HEK293 (cell line): ENCODE data around the gene PHF10.

Experiments
- CTCF ChIA-PET: fragments of 350-600 bp; formaldehyde crosslinking; extraction: SDS; loops from one replicate; lab custom pipeline; 2021; ENCODE audit warnings: antibody characterized with exemption; lab: Yijun Ruan, JAX
- POLR2A ChIA-PET: fragments of 300-600 bp; formaldehyde crosslinking; extraction: SDS; loops from one replicate; lab custom pipeline; 2020; ENCODE audit warnings: antibody characterized with exemption, inconsistent platforms; lab: Yijun Ruan, JAX
- H3K27ac ChIP-seq: fragments of 200-500 bp; sonication (Bioruptor generic); 2 replicates; pipeline ENCODE4 v1.5.1; 2014; ENCODE audit warnings: low read depth, low read length, control low read depth, inconsistent platforms; ENCODE audit errors: extremely low read depth
- H3K36me3 ChIP-seq, 2 experiments: fragments of 200-500 bp in 1 of 2; sonication (Bioruptor generic) in 1 of 2; 1 replicate in 1 of 2; 2 replicates in 1 of 2; pipeline ENCODE4 v1.5.1; 2014 to 2017; ENCODE audit warnings: inconsistent platforms in 2 of 2, low read length in 2 of 2; ENCODE audit not compliant: control insufficient read depth in 2 of 2, insufficient read depth in 1 of 2
- H3K4me1 ChIP-seq: fragments of 200-500 bp; sonication (Bioruptor generic); 2 replicates; pipeline ENCODE4 v1.5.1; 2014; ENCODE audit warnings: mild to moderate bottlenecking, low read length, inconsistent platforms; ENCODE audit not compliant: control insufficient read depth, insufficient read depth
- H3K4me3 ChIP-seq: 2 replicates; pipeline ENCODE4 v1.5.1; 2011; ENCODE audit warnings: low read depth, mild to moderate bottlenecking, control low read depth, low read length, moderate library complexity
- H3K9me3 ChIP-seq: fragments of 200-500 bp; sonication (Bioruptor generic); 2 replicates; pipeline ENCODE4 v1.5.1; 2014; ENCODE audit warnings: low read depth, low read length, inconsistent platforms; ENCODE audit not compliant: control insufficient read depth, insufficient read depth
- HOXC10 ChIP-seq: sonication (generic); formaldehyde crosslinking; IDR thresholded peaks from 2 replicates; pipeline ENCODE4 v1.8.1; 2023; ENCODE audit warnings: mild to moderate bottlenecking, missing genetic modification reagents
- KLF1 ChIP-seq: fragments of 450-650 bp; formaldehyde crosslinking; IDR thresholded peaks from 2 replicates; pipeline ENCODE4 v1.5.1; 2016; ENCODE audit warnings: missing biosample characterization, missing genetic modification characterization
- SALL2 ChIP-seq: fragments of 450-650 bp; formaldehyde crosslinking; IDR thresholded peaks from 2 replicates; pipeline ENCODE4 v1.5.0; 2017; ENCODE audit warnings: missing biosample characterization, mild to moderate bottlenecking, missing genetic modification characterization, borderline replicate concordance
- SCRT1 ChIP-seq: fragments of 450-650 bp; formaldehyde crosslinking; IDR thresholded peaks from 2 replicates; pipeline ENCODE4 v1.5.1; 2016; ENCODE audit warnings: missing biosample characterization, missing genetic modification characterization, borderline replicate concordance
- ZBTB1 ChIP-seq: fragments of 450-650 bp; formaldehyde crosslinking; IDR thresholded peaks from 2 replicates; pipeline ENCODE4 v1.5.1; 2016; ENCODE audit warnings: missing biosample characterization, missing genetic modification characterization
- ZBTB17 ChIP-seq: fragments of 450-650 bp; formaldehyde crosslinking; IDR thresholded peaks from 2 replicates; pipeline ENCODE4 v1.5.1; 2016; ENCODE audit warnings: missing biosample characterization, missing genetic modification characterization
- ZNF16 ChIP-seq: fragments of 450-650 bp; formaldehyde crosslinking; IDR thresholded peaks from 2 replicates; pipeline ENCODE4 v1.5.1; 2016; ENCODE audit warnings: low read depth, missing biosample characterization, missing genetic modification characterization
- ZNF174 ChIP-seq: fragments of 450-650 bp; formaldehyde crosslinking; IDR thresholded peaks from 2 replicates; pipeline ENCODE4 v1.5.0; 2017; ENCODE audit warnings: missing biosample characterization, mild to moderate bottlenecking, missing genetic modification characterization
- ZNF23 ChIP-seq: fragments of 450-650 bp; formaldehyde crosslinking; IDR thresholded peaks from 2 replicates; pipeline ENCODE4 v1.5.1; 2016; ENCODE audit warnings: missing biosample characterization, missing genetic modification characterization, borderline replicate concordance
- ZNF248 ChIP-seq: fragments of 450-650 bp; formaldehyde crosslinking; IDR thresholded peaks from 2 replicates; pipeline ENCODE4 v1.5.1; 2017; ENCODE audit warnings: missing biosample characterization, missing genetic modification characterization
- ZNF324 ChIP-seq: fragments of 450-650 bp; formaldehyde crosslinking; IDR thresholded peaks from 2 replicates; pipeline ENCODE4 v1.5.1; 2016; ENCODE audit warnings: missing biosample characterization, missing genetic modification characterization
- ZNF549 ChIP-seq: fragments of 450-650 bp; IDR thresholded peaks from 2 replicates; pipeline ENCODE4 v1.5.1; 2018; ENCODE audit warnings: missing biosample characterization, missing genetic modification characterization, mild to moderate bottlenecking, inconsistent platforms, moderate library complexity
- ZXDB ChIP-seq: fragments of 450-650 bp; formaldehyde crosslinking; IDR thresholded peaks from 2 replicates; pipeline ENCODE4 v1.5.1; 2016; ENCODE audit warnings: missing biosample characterization, missing genetic modification characterization
- TF ChIP-seq, protein P1 (sequence below): fragments of 450-650 bp; formaldehyde crosslinking; IDR thresholded peaks from 2 replicates; pipeline ENCODE4 v1.5.1; 2016; ENCODE audit warnings: missing biosample characterization, missing genetic modification characterization
- TF ChIP-seq, protein P2 (sequence below): fragments of 450-650 bp; formaldehyde crosslinking; IDR thresholded peaks from 2 replicates; pipeline ENCODE4 v1.5.1; 2017; ENCODE audit warnings: missing biosample characterization, missing genetic modification characterization
- TF ChIP-seq, protein P3 (sequence below): fragments of 450-650 bp; formaldehyde crosslinking; IDR thresholded peaks from 2 replicates; pipeline ENCODE4 v1.5.1; 2017; ENCODE audit warnings: missing biosample characterization, missing genetic modification characterization
- TF ChIP-seq, protein P4 (sequence below): fragments of 450-650 bp; IDR thresholded peaks from 2 replicates; pipeline ENCODE4 v1.5.1; 2018; ENCODE audit warnings: missing biosample characterization, missing genetic modification characterization
- TF ChIP-seq, protein P5 (sequence below): fragments of 450-650 bp; formaldehyde crosslinking; conservative IDR thresholded peaks from 2 replicates; pipeline ENCODE4 v1.5.1; 2016; ENCODE audit warnings: low read depth, missing biosample characterization, missing genetic modification characterization

The PHF10 gene

DNA sequence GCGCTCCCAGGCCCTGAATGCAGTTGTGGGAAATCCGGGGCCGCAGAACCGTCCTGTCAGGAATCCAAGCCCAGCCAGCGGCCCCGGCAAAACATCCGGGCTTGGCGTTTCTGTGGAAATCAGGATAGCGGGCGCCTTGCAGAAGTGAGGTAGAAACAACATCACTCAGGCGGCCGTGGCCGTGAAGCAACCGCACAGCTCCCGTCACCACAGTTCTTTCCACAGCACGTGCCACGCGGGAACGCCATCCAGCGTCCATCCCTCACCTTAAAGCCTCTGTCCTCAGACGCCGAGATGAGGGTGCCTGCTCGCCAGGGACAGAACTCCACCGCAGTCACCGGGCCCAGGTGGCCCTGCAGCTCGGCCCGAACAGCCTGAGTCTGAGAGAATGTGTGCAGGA is 56.6 kb downstream of the PHF10 start:
- Histone ChIP-seq H3K4me3 (no peak overlapping the region), H3K9me3 (no peaks in the 10 kb centered on the region), H3K36me3 (peaks cover 0 to 92% of the 10 kb centered on the region in 2 experiments; a peak in 1 of 3 replicates), H3K4me1 (no peaks in the 10 kb centered on the region), H3K27ac (no peak overlapping the region)
- ChIA-PET CTCF (no interaction called here), POLR2A (no interaction called here)
- TF ChIP-seq ZNF324 (tag by site-specific recombination) (no peak), ZNF23 (tag by site-specific recombination) (no peak), KLF1 (no peak), SCRT1 (no peak), ZNF549 (tag by site-specific recombination) (no peak), HOXC10 (CRISPR knock-in tag) (no peak), ZBTB1 (tag by site-specific recombination) (no peak), ZBTB17 (tag by site-specific recombination) (no peak), ZNF174 (tag by site-specific recombination) (no peak), ZNF16 (tag by site-specific recombination) (no peak), SALL2 (tag by site-specific recombination) (no peak), ZNF248 (no peak), ZXDB (no peak)
- TF ChIP-seq, protein P1, sequence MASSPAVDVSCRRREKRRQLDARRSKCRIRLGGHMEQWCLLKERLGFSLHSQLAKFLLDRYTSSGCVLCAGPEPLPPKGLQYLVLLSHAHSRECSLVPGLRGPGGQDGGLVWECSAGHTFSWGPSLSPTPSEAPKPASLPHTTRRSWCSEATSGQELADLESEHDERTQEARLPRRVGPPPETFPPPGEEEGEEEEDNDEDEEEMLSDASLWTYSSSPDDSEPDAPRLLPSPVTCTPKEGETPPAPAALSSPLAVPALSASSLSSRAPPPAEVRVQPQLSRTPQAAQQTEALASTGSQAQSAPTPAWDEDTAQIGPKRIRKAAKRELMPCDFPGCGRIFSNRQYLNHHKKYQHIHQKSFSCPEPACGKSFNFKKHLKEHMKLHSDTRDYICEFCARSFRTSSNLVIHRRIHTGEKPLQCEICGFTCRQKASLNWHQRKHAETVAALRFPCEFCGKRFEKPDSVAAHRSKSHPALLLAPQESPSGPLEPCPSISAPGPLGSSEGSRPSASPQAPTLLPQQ: no peak
- TF ChIP-seq, protein P2, sequence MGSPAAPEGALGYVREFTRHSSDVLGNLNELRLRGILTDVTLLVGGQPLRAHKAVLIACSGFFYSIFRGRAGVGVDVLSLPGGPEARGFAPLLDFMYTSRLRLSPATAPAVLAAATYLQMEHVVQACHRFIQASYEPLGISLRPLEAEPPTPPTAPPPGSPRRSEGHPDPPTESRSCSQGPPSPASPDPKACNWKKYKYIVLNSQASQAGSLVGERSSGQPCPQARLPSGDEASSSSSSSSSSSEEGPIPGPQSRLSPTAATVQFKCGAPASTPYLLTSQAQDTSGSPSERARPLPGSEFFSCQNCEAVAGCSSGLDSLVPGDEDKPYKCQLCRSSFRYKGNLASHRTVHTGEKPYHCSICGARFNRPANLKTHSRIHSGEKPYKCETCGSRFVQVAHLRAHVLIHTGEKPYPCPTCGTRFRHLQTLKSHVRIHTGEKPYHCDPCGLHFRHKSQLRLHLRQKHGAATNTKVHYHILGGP (tag by site-specific recombination): no peak
- TF ChIP-seq, protein P3, sequence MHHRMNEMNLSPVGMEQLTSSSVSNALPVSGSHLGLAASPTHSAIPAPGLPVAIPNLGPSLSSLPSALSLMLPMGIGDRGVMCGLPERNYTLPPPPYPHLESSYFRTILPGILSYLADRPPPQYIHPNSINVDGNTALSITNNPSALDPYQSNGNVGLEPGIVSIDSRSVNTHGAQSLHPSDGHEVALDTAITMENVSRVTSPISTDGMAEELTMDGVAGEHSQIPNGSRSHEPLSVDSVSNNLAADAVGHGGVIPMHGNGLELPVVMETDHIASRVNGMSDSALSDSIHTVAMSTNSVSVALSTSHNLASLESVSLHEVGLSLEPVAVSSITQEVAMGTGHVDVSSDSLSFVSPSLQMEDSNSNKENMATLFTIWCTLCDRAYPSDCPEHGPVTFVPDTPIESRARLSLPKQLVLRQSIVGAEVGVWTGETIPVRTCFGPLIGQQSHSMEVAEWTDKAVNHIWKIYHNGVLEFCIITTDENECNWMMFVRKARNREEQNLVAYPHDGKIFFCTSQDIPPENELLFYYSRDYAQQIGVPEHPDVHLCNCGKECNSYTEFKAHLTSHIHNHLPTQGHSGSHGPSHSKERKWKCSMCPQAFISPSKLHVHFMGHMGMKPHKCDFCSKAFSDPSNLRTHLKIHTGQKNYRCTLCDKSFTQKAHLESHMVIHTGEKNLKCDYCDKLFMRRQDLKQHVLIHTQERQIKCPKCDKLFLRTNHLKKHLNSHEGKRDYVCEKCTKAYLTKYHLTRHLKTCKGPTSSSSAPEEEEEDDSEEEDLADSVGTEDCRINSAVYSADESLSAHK: no peak
- TF ChIP-seq, protein P4, sequence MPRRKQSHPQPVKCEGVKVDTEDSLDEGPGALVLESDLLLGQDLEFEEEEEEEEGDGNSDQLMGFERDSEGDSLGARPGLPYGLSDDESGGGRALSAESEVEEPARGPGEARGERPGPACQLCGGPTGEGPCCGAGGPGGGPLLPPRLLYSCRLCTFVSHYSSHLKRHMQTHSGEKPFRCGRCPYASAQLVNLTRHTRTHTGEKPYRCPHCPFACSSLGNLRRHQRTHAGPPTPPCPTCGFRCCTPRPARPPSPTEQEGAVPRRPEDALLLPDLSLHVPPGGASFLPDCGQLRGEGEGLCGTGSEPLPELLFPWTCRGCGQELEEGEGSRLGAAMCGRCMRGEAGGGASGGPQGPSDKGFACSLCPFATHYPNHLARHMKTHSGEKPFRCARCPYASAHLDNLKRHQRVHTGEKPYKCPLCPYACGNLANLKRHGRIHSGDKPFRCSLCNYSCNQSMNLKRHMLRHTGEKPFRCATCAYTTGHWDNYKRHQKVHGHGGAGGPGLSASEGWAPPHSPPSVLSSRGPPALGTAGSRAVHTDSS (tag by site-specific recombination): no peak
- TF ChIP-seq, protein P5, sequence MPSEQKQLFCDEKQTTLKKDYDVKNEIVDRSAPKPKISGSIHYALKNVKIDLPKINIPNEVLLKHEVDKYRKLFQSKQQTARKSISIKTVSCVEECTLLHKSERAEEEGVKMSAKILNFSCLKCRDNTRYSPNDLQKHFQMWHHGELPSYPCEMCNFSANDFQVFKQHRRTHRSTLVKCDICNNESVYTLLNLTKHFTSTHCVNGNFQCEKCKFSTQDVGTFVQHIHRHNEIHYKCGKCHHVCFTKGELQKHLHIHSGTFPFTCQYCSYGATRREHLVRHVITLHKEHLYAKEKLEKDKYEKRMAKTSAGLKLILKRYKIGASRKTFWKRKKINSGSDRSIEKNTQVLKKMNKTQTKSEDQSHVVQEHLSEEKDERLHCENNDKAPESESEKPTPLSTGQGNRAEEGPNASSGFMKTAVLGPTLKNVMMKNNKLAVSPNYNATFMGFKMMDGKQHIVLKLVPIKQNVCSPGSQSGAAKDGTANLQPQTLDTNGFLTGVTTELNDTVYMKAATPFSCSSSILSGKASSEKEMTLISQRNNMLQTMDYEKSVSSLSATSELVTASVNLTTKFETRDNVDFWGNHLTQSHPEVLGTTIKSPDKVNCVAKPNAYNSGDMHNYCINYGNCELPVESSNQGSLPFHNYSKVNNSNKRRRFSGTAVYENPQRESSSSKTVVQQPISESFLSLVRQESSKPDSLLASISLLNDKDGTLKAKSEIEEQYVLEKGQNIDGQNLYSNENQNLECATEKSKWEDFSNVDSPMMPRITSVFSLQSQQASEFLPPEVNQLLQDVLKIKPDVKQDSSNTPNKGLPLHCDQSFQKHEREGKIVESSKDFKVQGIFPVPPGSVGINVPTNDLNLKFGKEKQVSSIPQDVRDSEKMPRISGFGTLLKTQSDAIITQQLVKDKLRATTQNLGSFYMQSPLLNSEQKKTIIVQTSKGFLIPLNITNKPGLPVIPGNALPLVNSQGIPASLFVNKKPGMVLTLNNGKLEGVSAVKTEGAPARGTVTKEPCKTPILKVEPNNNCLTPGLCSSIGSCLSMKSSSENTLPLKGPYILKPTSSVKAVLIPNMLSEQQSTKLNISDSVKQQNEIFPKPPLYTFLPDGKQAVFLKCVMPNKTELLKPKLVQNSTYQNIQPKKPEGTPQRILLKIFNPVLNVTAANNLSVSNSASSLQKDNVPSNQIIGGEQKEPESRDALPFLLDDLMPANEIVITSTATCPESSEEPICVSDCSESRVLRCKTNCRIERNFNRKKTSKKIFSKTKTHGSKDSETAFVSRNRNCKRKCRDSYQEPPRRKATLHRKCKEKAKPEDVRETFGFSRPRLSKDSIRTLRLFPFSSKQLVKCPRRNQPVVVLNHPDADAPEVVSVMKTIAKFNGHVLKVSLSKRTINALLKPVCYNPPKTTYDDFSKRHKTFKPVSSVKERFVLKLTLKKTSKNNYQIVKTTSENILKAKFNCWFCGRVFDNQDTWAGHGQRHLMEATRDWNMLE: no peak
